Brain microvascular endothelial cell (primary cell): Measurements from ENCODE around the gene RPL35.
A peak's percentile ranks its signal among the peaks of the same experiment; 100 is the strongest.

ENCODE experiments used
- DNase-seq: peaks from one replicate; pipeline ENCODE4 v3.0.0-alpha.2; 2020
- H3K27ac ChIP-seq: fragments of 250-450 bp; sonication (Bioruptor Pico); 2 replicates; pipeline ENCODE4 v1.5.1; 2020; ENCODE audit warnings: mild to moderate bottlenecking, moderate library complexity
- H3K27me3 ChIP-seq: fragments of 250-450 bp; sonication (Bioruptor Pico); replicated peaks from 2 replicates; pipeline ENCODE4 v1.5.1; 2020; ENCODE audit warnings: mild to moderate bottlenecking
- H3K36me3 ChIP-seq: fragments of 250-450 bp; sonication (Bioruptor Pico); replicated peaks from 2 replicates; pipeline ENCODE4 v1.5.1; 2020; ENCODE audit warnings: mild to moderate bottlenecking
- H3K4me3 ChIP-seq: 2 replicates; pipeline ENCODE4 v1.5.1; 2011; ENCODE audit warnings: low read depth, mild to moderate bottlenecking, control low read depth, low read length, moderate library complexity
- in situ Hi-C: cut with HindIII; loops from 2 replicates; pipeline ENCODE4 v1.10.0; 2017; ENCODE audit warnings: low sequenced_read_pairs, low pct_ligation_motif_present
- TF ChIP-seq, protein P1 (sequence below): IDR thresholded peaks from 2 replicates; pipeline ENCODE4 v1.5.1; 2011; ENCODE audit warnings: low read depth, mild to moderate bottlenecking, moderate library complexity, low read length, control low read depth, inconsistent platforms; ENCODE audit errors: missing control alignments

RPL35 gene

GRCh38 chr9:124857533-124858162 is 4.1 kb downstream of the RPL35 start:
- no peak for DNase-seq
- Histone ChIP-seq H3K27me3 (no peaks in the 10 kb centered on the region), H3K36me3 (peaks cover 54% of the 10 kb centered on the region), H3K27ac (no peak overlapping the region), H3K4me3 (no peak overlapping the region)
- in situ Hi-C loops, result no loop called here
- TF ChIP-seq, protein P1, sequence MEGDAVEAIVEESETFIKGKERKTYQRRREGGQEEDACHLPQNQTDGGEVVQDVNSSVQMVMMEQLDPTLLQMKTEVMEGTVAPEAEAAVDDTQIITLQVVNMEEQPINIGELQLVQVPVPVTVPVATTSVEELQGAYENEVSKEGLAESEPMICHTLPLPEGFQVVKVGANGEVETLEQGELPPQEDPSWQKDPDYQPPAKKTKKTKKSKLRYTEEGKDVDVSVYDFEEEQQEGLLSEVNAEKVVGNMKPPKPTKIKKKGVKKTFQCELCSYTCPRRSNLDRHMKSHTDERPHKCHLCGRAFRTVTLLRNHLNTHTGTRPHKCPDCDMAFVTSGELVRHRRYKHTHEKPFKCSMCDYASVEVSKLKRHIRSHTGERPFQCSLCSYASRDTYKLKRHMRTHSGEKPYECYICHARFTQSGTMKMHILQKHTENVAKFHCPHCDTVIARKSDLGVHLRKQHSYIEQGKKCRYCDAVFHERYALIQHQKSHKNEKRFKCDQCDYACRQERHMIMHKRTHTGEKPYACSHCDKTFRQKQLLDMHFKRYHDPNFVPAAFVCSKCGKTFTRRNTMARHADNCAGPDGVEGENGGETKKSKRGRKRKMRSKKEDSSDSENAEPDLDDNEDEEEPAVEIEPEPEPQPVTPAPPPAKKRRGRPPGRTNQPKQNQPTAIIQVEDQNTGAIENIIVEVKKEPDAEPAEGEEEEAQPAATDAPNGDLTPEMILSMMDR, result no peak

GRCh38 chr9:124855944-124856765 is 5.6 kb downstream of the RPL35 start:
- in situ Hi-C loops, result no loop called here
- no peak for DNase-seq
- TF ChIP-seq, protein P1, result peak; percentile 67
- Histone ChIP-seq H3K27me3 (no peaks in the 10 kb centered on the region), H3K27ac (no peak overlapping the region), H3K4me3 (no peak overlapping the region), H3K36me3 (peaks cover 49% of the 10 kb centered on the region)

DNA sequence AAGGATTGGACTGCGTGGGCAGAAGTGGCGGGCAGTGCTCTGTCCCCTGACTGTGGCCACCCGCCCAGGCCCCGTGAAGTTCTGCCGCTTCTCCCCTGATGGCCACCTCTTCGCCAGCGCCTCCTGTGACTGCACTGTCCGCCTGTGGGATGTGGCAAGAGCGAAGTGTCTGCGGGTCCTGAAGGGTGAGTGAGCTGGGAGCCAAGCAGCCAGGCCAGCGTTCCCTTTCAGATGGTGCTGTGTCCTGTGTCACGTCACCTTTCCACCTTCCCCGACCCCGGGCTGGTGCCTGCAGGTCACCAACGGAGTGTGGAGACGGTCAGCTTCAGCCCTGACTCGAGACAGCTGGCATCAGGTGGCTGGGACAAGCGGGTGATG is 6.2 kb downstream of the RPL35 start:
- no peak for DNase-seq
- H3K27ac ChIP-seq, result no peak overlapping the region
- no peaks in the 10 kb centered on the region for H3K27me3 ChIP-seq
- H3K36me3 ChIP-seq, result peaks cover 45% of the 10 kb centered on the region
- in situ Hi-C loops, result no loop called here
- H3K4me3 ChIP-seq, result no peak overlapping the region
- TF ChIP-seq, protein P1, result no peak

DNA sequence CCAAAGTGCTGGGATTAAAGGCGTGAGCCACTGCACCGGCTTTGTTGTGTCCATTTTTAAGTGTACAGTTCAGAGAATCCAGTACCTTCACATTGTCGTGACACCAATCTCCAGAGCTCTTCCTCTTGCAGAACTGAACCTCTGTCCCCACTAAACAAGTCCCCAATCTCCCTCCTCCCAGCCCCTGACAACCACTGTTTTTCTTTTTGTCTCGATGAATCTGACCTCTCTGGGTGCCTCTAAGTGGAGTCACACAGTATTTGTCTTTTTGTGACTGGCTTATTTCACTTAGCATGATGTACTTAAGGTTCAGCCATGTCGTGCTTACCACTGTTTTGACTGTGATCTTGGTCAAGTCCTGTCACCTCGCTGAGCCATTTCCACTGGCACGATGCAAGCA is 6.9 kb downstream of the RPL35 start:
- in situ Hi-C loops, result no loop called here

GRCh38 chr9:124854161-124854560 is 7.6 kb downstream of the RPL35 start:
- Histone ChIP-seq H3K4me3 (no peak overlapping the region), H3K27ac (no peak overlapping the region), H3K36me3 (peaks cover 31% of the 10 kb centered on the region), H3K27me3 (no peaks in the 10 kb centered on the region)
- TF ChIP-seq, protein P1, result no peak
- in situ Hi-C loops, result no loop called here
- DNase-seq, result no peak

More for the DNA sequence above, 6.9 kb downstream of the RPL35 start:
- TF ChIP-seq, protein P1, result no peak
- H3K36me3 ChIP-seq, result peaks cover 38% of the 10 kb centered on the region
- no peak overlapping the region for H3K4me3 ChIP-seq
- DNase-seq, result no peak
- no peaks in the 10 kb centered on the region for H3K27me3 ChIP-seq
- no peak overlapping the region for H3K27ac ChIP-seq
